Osteocyte (in vitro differentiated cells): ENCODE measurements around the gene RARB. TPM values are rescaled to one million over a fixed set of nuclear protein-coding genes. Genes with fewer than 3 reads are reported as not detected.

Experiments
- DNase-seq: peaks from one replicate; pipeline ENCODE4 v3.0.0; 2021; ENCODE audit warnings: mixed read lengths; ENCODE audit not compliant: unreplicated experiment; ENCODE audit errors: extremely low spot score
- H3K27ac Mint-ChIP-seq: one replicate; pipeline ENCODE4 v1.8.0; 2021; ENCODE audit warnings: mild to moderate bottlenecking, mixed read lengths; ENCODE audit not compliant: unreplicated experiment
- H3K27me3 Mint-ChIP-seq: one replicate; pipeline ENCODE4 v1.8.0; 2021; ENCODE audit warnings: mixed read lengths; ENCODE audit not compliant: unreplicated experiment
- H3K36me3 Mint-ChIP-seq: one replicate; pipeline ENCODE4 v1.8.0; 2021; ENCODE audit warnings: mixed read lengths; ENCODE audit not compliant: unreplicated experiment
- H3K4me1 Mint-ChIP-seq: one replicate; pipeline ENCODE4 v1.8.0; 2021; ENCODE audit warnings: mixed read lengths; ENCODE audit not compliant: unreplicated experiment
- H3K4me3 Mint-ChIP-seq: one replicate; pipeline ENCODE4 v1.8.0; 2021; ENCODE audit warnings: mild to moderate bottlenecking, moderate library complexity, mixed read lengths; ENCODE audit not compliant: unreplicated experiment
- H3K9me3 Mint-ChIP-seq: one replicate; pipeline ENCODE4 v1.8.0; 2021; ENCODE audit warnings: mixed read lengths; ENCODE audit not compliant: unreplicated experiment
- total RNA-seq: library from RNA; stranded (reverse); gene quantifications from 2 replicates; pipeline ENCODE4 v1.2.1, GENCODE V29; 2021
- TF ChIP-seq, protein P1 (sequence below): fragments of 200-600 bp; sonication (generic); IDR thresholded peaks from 2 replicates; pipeline ENCODE4 v1.5.0; 2021; ENCODE audit warnings: antibody characterized with exemption, mild to moderate bottlenecking, moderate library complexity

RARB gene
- total RNA-seq, 1 donor from 2014 or later = 4.8 TPM

DNA sequence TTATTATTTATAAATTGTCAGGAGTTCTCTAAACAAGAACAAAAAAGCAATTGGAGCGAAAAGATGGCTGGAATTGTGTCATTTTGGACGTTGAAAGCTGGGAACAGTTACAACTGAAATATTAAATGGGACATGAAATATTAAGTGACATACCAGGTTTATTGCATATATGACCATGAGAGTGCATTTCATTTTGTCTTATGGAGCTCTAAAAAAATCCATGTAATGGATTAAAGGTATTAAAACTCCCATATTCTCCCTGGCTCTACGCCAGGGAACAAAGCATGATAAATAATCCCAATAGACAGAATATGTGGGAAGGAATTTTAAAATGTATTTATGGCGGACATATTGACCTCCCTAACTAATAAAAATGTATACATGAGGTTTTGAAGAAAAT is 17.7 kb downstream of the RARB start:
- TF ChIP-seq, protein P1, sequence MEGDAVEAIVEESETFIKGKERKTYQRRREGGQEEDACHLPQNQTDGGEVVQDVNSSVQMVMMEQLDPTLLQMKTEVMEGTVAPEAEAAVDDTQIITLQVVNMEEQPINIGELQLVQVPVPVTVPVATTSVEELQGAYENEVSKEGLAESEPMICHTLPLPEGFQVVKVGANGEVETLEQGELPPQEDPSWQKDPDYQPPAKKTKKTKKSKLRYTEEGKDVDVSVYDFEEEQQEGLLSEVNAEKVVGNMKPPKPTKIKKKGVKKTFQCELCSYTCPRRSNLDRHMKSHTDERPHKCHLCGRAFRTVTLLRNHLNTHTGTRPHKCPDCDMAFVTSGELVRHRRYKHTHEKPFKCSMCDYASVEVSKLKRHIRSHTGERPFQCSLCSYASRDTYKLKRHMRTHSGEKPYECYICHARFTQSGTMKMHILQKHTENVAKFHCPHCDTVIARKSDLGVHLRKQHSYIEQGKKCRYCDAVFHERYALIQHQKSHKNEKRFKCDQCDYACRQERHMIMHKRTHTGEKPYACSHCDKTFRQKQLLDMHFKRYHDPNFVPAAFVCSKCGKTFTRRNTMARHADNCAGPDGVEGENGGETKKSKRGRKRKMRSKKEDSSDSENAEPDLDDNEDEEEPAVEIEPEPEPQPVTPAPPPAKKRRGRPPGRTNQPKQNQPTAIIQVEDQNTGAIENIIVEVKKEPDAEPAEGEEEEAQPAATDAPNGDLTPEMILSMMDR = no peak
- H3K27ac Mint-ChIP-seq = peak overlapping the region; percentile 34
- DNase-seq = no peak
- H3K4me1 Mint-ChIP-seq = peaks cover 50% of the 10 kb centered on the region
- no peak overlapping the region for H3K4me3 Mint-ChIP-seq
- no peaks in the 10 kb centered on the region for H3K36me3 Mint-ChIP-seq
- H3K27me3 Mint-ChIP-seq = no peaks in the 10 kb centered on the region
- H3K9me3 Mint-ChIP-seq = no peaks in the 10 kb centered on the region

DNA sequence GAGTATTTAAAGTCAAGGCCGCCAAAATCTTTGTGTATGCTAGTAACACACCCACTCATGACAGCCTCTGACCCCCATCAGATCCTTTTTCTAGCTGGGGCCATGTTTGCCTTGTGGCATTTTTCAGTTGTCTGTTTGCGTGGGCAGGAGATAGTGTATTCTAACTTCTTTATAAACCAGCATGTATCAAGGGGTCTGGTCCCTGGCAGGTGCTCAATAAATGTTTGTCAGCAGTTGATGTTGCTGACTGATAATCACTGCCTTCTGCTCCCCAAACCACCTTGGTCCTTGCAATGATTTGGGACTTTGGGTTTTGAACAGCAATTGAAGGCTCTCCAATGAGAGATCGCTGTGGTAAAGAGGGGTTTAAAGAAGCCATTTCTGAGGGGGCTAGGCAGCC is 19.2 kb downstream of the RARB start:
- no peak for DNase-seq
- Mint-ChIP-seq H3K36me3 (no peaks in the 10 kb centered on the region), H3K9me3 (no peaks in the 10 kb centered on the region), H3K27ac (peak overlapping the region; percentile 32), H3K4me1 (peaks cover 51% of the 10 kb centered on the region), H3K4me3 (no peak overlapping the region), H3K27me3 (no peaks in the 10 kb centered on the region)
- TF ChIP-seq, protein P1 = no peak

DNA sequence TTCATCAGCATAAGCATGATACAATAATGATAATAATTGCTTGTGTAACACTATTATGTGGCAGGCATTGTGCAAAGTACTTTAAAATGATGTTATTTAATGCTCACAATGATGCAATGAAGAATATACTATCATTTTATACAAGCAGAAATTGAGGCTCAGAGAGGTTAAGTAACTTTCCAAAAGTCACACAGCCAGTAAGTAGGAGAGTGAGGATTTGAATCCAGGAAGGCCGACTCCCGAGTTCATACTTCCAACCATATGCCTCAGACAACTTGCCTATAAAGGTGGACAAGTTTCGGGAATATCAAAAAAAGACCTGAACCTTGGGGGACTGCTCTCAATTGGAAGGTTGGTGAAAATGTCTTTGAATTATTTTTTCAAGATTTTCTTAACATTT is 19.9 kb downstream of the RARB start:
- peaks cover 46% of the 10 kb centered on the region for H3K4me1 Mint-ChIP-seq
- no peaks in the 10 kb centered on the region for H3K27me3 Mint-ChIP-seq
- H3K27ac Mint-ChIP-seq = peak overlapping the region; percentile 93
- TF ChIP-seq, protein P1 = no peak
- no peaks in the 10 kb centered on the region for H3K36me3 Mint-ChIP-seq
- no peak overlapping the region for H3K4me3 Mint-ChIP-seq
- no peaks in the 10 kb centered on the region for H3K9me3 Mint-ChIP-seq
- no peak for DNase-seq

DNA sequence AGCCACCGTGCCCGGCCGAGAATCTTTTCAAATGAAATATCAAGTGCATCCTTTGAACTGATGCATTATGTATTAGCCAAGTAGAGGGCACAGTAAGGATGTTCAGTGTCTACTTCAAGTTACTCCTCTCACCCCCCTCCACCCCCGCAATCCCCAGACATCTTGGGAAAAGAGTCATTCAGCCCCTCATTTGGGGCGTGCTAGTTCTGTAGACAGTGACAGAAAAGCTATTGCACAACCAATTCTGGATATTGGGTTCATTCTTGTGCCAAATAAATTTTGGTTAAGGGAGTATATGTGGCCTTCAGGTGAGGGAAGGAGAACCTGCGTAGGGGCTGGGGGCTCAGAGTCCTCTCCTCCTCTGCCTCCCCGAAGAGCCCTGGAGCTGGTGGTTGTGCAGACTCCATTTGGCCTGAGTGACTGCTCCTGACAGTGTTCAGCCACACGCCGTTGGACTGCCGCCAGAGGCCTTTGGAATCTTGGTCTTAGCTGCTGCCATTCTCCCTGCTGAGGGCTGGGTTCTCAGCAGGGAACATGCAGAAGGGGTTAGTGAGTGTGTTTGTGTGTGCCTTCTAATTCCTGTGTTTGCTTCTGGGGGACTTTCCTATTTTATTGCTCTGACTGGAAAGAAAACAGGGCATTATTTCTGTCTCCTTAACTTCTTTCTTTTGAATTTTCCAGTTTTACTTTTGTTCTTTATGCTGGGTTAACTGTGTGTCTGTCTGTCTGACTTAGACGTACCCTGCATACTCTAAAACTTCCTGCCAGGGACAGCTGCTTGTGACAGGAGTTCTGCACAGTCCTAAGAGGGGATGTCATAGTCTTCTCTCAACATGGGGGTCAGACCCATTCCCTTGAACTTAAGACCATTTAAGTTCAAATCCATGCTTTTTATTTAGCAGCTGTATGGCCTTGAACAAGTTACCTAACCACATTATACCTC is 21.0 kb downstream of the RARB start:
- Mint-ChIP-seq H3K4me1 (peaks cover 51% of the 10 kb centered on the region), H3K36me3 (no peaks in the 10 kb centered on the region), H3K9me3 (no peaks in the 10 kb centered on the region), H3K4me3 (peak overlapping the region; percentile 55), H3K27me3 (no peaks in the 10 kb centered on the region), H3K27ac (peak overlapping the region; percentile 93)
- peak; percentile 92 for DNase-seq
- TF ChIP-seq, protein P1 = no peak

DNA sequence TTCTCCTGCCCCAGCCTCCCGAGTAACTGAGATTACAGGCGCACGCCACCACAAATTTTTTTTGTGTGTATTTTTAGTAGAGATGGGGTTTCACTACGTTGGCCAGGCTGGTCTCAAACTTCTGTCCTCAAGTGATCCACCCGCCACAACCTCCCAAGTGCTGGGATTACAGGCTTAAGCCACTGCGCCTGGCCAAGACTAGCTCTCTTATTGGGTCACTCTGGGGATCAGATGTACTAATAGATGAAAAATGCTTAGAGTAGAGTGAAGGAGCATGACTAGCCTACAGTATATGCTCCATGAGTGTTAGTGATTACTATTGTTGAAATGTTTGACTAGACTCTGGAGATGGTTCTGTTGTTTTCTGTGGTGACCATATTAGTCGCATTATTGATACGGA is 21.8 kb downstream of the RARB start:
- Mint-ChIP-seq H3K9me3 (no peaks in the 10 kb centered on the region), H3K4me3 (no peak overlapping the region), H3K27me3 (no peaks in the 10 kb centered on the region), H3K27ac (peak overlapping the region; percentile 93), H3K4me1 (peaks cover 60% of the 10 kb centered on the region), H3K36me3 (no peaks in the 10 kb centered on the region)
- TF ChIP-seq, protein P1 = no peak
- DNase-seq = no peak
